HepG2 (cell line): ENCODE measurements around the gene ANG. TPM values are rescaled to one million over a fixed set of nuclear protein-coding genes. Genes with fewer than 3 reads are reported as not detected.

Experiments used
- AGO2 ChIP-seq: fragments of 200-400 bp; formaldehyde crosslinking; optimal IDR thresholded peaks from 2 replicates; pipeline ENCODE3; 2017; ENCODE audit warnings: mild to moderate bottlenecking, low read depth, low read length, moderate library complexity
- CREBL2 ChIP-seq: sonication (generic); formaldehyde crosslinking; IDR thresholded peaks from 2 replicates; pipeline ENCODE4 v1.8.1; 2023; ENCODE audit warnings: missing genetic modification reagents, mild to moderate bottlenecking, borderline replicate concordance
- GFI1 ChIP-seq: sonication (generic); formaldehyde crosslinking; IDR thresholded peaks from 2 replicates; pipeline ENCODE4 v1.5.0; 2020; ENCODE audit warnings: missing genetic modification reagents, mild to moderate bottlenecking, borderline replicate concordance
- HDAC2 ChIP-seq: sonication (generic); formaldehyde crosslinking; IDR thresholded peaks from 2 replicates; pipeline ENCODE4 v1.4.0; 2020; ENCODE audit warnings: missing genetic modification reagents
- ISL2 ChIP-seq: sonication (generic); formaldehyde crosslinking; IDR thresholded peaks from 2 replicates; pipeline ENCODE4 v1.5.0; 2020; ENCODE audit warnings: missing genetic modification reagents
- PCBP2 ChIP-seq: fragments of 200-400 bp; formaldehyde crosslinking; optimal IDR thresholded peaks from 2 replicates; pipeline ENCODE3; 2018; ENCODE audit warnings: low read length, low read depth; ENCODE audit not compliant: poor library complexity, severe bottlenecking
- RNF2 ChIP-seq: fragments of 450-650 bp; conservative IDR thresholded peaks from 2 replicates; pipeline ENCODE4 v1.6.1; 2016; ENCODE audit warnings: low read depth
- SMC3 ChIP-seq: IDR thresholded peaks from 2 replicates; pipeline ENCODE4 v1.6.1; 2011; ENCODE audit warnings: low read length, improper control_type of control experiment
- SRF ChIP-seq: IDR thresholded peaks from 2 replicates; pipeline ENCODE4 v1.6.1; 2011; ENCODE audit warnings: mild to moderate bottlenecking, low read depth, low read length, moderate library complexity
- SSRP1 ChIP-seq: IDR thresholded peaks from 2 replicates; pipeline ENCODE4 v1.6.1; 2016; ENCODE audit warnings: control low read depth
- SYNCRIP ChIP-seq: fragments of 200-400 bp; formaldehyde crosslinking; IDR thresholded peaks from 2 replicates; pipeline ENCODE4 v1.6.1; 2018; ENCODE audit warnings: mild to moderate bottlenecking, low read depth, low read length; ENCODE audit not compliant: insufficient read depth
- THRA ChIP-seq: sonication (generic); formaldehyde crosslinking; IDR thresholded peaks from 2 replicates; pipeline ENCODE4 v1.4.0; 2020; ENCODE audit warnings: missing genetic modification reagents, borderline replicate concordance
- ZBTB20 ChIP-seq: sonication (generic); formaldehyde crosslinking; IDR thresholded peaks from 2 replicates; pipeline ENCODE4 v1.8.1; 2023; ENCODE audit warnings: missing genetic modification reagents, low read depth, mild to moderate bottlenecking, borderline replicate concordance
- ZNF407 ChIP-seq: sonication (generic); formaldehyde crosslinking; IDR thresholded peaks from one replicate; pipeline ENCODE4 v1.5.1; 2020; ENCODE audit warnings: mild to moderate bottlenecking, missing genetic modification reagents; ENCODE audit errors: not compliant biosample characterization
- ZNF460 ChIP-seq: sonication (generic); formaldehyde crosslinking; IDR thresholded peaks from 2 replicates; pipeline ENCODE4 v1.5.1; 2020; ENCODE audit warnings: missing genetic modification reagents, mild to moderate bottlenecking, borderline replicate concordance
- ZNF563 ChIP-seq: sonication (generic); formaldehyde crosslinking; IDR thresholded peaks from 2 replicates; pipeline ENCODE4 v1.8.0; 2022; ENCODE audit warnings: mild to moderate bottlenecking, moderate library complexity, missing genetic modification reagents
- ZNF776 ChIP-seq: sonication (generic); formaldehyde crosslinking; IDR thresholded peaks from 2 replicates; pipeline ENCODE4 v1.4.0; 2020; ENCODE audit warnings: mild to moderate bottlenecking, missing genetic modification reagents
- ZNF788 ChIP-seq: sonication (generic); formaldehyde crosslinking; IDR thresholded peaks from 2 replicates; pipeline ENCODE4 v1.5.0; 2020; ENCODE audit warnings: mild to moderate bottlenecking, missing genetic modification reagents, borderline replicate concordance
- ZSCAN12 ChIP-seq: sonication (generic); formaldehyde crosslinking; IDR thresholded peaks from 2 replicates; pipeline ENCODE4 v1.9.0; 2021; ENCODE audit warnings: mild to moderate bottlenecking, missing genetic modification reagents
- polyA plus RNA-seq, 8 experiments: library from polyadenylated mRNA; depleted of rRNA in 3 of 8; stranded (reverse) in 7 of 8; unstranded in 1 of 8; fragments of >200 nt; fragmentation: Illumina TruSeq in 4 of 8; extraction: Trizol in 4 of 8; gene quantifications; 2 replicates each; pipeline versions ENCODE4 v1.2.1 to v1.2.3, GENCODE V29; 2011 to 2016; ENCODE audit warnings: low read depth in 4 of 8, missing spikeins in 1 of 8, mixed read lengths in 1 of 8; ENCODE audit not compliant: insufficient read depth in 1 of 8
- total RNA-seq, 5 experiments: library from RNA; depleted of rRNA; stranded (reverse); fragments of >200 nt; fragmentation: Illumina TruSeq; extraction: Trizol; gene quantifications; 2 replicates each; pipeline ENCODE4 v1.2.3, GENCODE V29; 2016; ENCODE audit warnings: low read depth in 1 of 5

The ANG gene
- total and polyA plus RNA-seq, 2 of the 13 experiments (the other 11 are each of a cell fraction or from before 2014, with no cell fraction given): 83.6 to 401 TPM

GRCh38 chr14:20684662-20685456 lies 3.7 kb upstream of the ANG start (continued):
- TF ChIP-seq ZNF407 (CRISPR knock-in tag): no peak
- TF ChIP-seq SYNCRIP: no peak
- TF ChIP-seq ZNF776 (CRISPR knock-in tag): no peak; the same call in 1 of the 2 replicates
- TF ChIP-seq ZBTB20 (CRISPR knock-in tag): 0 out of 2 replicates have a peak, but pooled peaks have one; percentile 3
- no peak for TF ChIP-seq THRA (CRISPR knock-in tag)
- no peak for TF ChIP-seq CREBL2 (CRISPR knock-in tag)
- no peak for TF ChIP-seq ZNF460
- no peak for TF ChIP-seq AGO2
- TF ChIP-seq ISL2 (CRISPR knock-in tag): peak; percentile 38; the same call in 1 of the 2 replicates
- TF ChIP-seq ZNF563 (CRISPR knock-in tag): no peak; the same call in 1 of the 2 replicates
- TF ChIP-seq ZSCAN12: no peak
- no peak for TF ChIP-seq RNF2
- no peak; the same call in 1 of the 2 replicates for TF ChIP-seq SSRP1 (CRISPR knock-in tag)
- TF ChIP-seq PCBP2: no peak
- peak; percentile 16 for TF ChIP-seq SMC3
- no peak for TF ChIP-seq HDAC2
- no peak for TF ChIP-seq GFI1 (CRISPR knock-in tag)
- TF ChIP-seq SRF: no peak
- TF ChIP-seq ZNF788 (CRISPR knock-in tag): no peak
